BE2C (cell line): ENCODE data around the gene POLR1B.

Source experiments
- DNase-seq: peaks from one replicate; pipeline ENCODE4 v3.0.0-alpha.2; 2020
- H3K27me3 ChIP-seq: fragments of 250-450 bp; sonication (Bioruptor Pico); 2 replicates; pipeline ENCODE4 v1.5.1; 2020; ENCODE audit warnings: mild to moderate bottlenecking
- H3K36me3 ChIP-seq: fragments of 250-450 bp; sonication (Bioruptor Pico); 2 replicates; pipeline ENCODE4 v1.5.1; 2020; ENCODE audit warnings: mild to moderate bottlenecking
- H3K4me1 ChIP-seq: fragments of 250-450 bp; sonication (Bioruptor Pico); 2 replicates; pipeline ENCODE4 v1.5.1; 2020
- H3K4me3 ChIP-seq: 2 replicates; pipeline ENCODE4 v1.5.1; 2011; ENCODE audit warnings: low read depth, low read length
- H3K9me3 ChIP-seq: fragments of 250-450 bp; sonication (Bioruptor Pico); 2 replicates; pipeline ENCODE4 v1.5.1; 2020
- CTCF ChIP-seq: IDR thresholded peaks from 2 replicates; pipeline ENCODE4 v1.5.1; 2012; ENCODE audit warnings: mild to moderate bottlenecking, low read depth, low read length

POLR1B gene

GRCh38 chr2:112572005-112572404, 29.7 kb downstream of the POLR1B start:
- no peak overlapping the region for H3K4me3 ChIP-seq
- H3K9me3 ChIP-seq, result no peaks in the 10 kb centered on the region
- DNase-seq, result no peak
- H3K36me3 ChIP-seq, result peaks cover 37% of the 10 kb centered on the region
- no peak for TF ChIP-seq CTCF
- no peaks in the 10 kb centered on the region for H3K27me3 ChIP-seq
- H3K4me1 ChIP-seq, result no peaks in the 10 kb centered on the region

GRCh38 chr2:112577756-112578155, 35.5 kb downstream of the POLR1B start:
- H3K9me3 ChIP-seq, result no peaks in the 10 kb centered on the region
- H3K4me3 ChIP-seq, result no peak overlapping the region
- peaks cover 23% of the 10 kb centered on the region for H3K36me3 ChIP-seq
- TF ChIP-seq CTCF, result no peak; the same call in none of the 2 replicates
- H3K27me3 ChIP-seq, result no peaks in the 10 kb centered on the region
- H3K4me1 ChIP-seq, result no peaks in the 10 kb centered on the region
- DNase-seq, result no peak

- H3K4me3 ChIP-seq, result no peak overlapping the region
- no peak for DNase-seq
- peaks cover 11% of the 10 kb centered on the region for H3K36me3 ChIP-seq
These were observed 37.0 kb downstream of the POLR1B start for GRCh38 chr2:112579241-112579640.

GRCh38 chr2:112580084-112580483, 37.8 kb downstream of the POLR1B start:
- DNase-seq, result no peak
- no peaks in the 10 kb centered on the region for H3K27me3 ChIP-seq
- H3K36me3 ChIP-seq, result peaks cover 7% of the 10 kb centered on the region
- TF ChIP-seq CTCF, result no peak
- no peaks in the 10 kb centered on the region for H3K9me3 ChIP-seq
- no peaks in the 10 kb centered on the region for H3K4me1 ChIP-seq
- H3K4me3 ChIP-seq, result no peak overlapping the region

More at GRCh38 chr2:112579241-112579640, 37.0 kb downstream of the POLR1B start:
- Histone ChIP-seq H3K4me1 (no peaks in the 10 kb centered on the region), H3K9me3 (no peaks in the 10 kb centered on the region), H3K27me3 (no peaks in the 10 kb centered on the region)
- TF ChIP-seq CTCF, result no peak

- H3K4me1 ChIP-seq, result no peaks in the 10 kb centered on the region
- no peaks in the 10 kb centered on the region for H3K27me3 ChIP-seq
- peak; percentile 18 for DNase-seq
- H3K4me3 ChIP-seq, result no peak overlapping the region
- peak; percentile 34 for TF ChIP-seq CTCF
- no peaks in the 10 kb centered on the region for H3K36me3 ChIP-seq
- no peaks in the 10 kb centered on the region for H3K9me3 ChIP-seq
These were observed 40.1 kb downstream of the POLR1B start for GRCh38 chr2:112582314-112582746.

- Histone ChIP-seq H3K4me1 (no peaks in the 10 kb centered on the region), H3K4me3 (peak overlapping the region; percentile 83), H3K36me3 (no peaks in the 10 kb centered on the region), H3K27me3 (no peaks in the 10 kb centered on the region), H3K9me3 (no peaks in the 10 kb centered on the region)
- peak; percentile 30 for TF ChIP-seq CTCF
- DNase-seq, result no peak
These were observed 41.4 kb downstream of the POLR1B start for GRCh38 chr2:112583497-112584133.
